SK-N-SH (cell line): Measurements from ENCODE around the gene UMODL1. TPM values are rescaled to one million over a fixed set of nuclear protein-coding genes. Genes with fewer than 3 reads are reported as not detected.

ENCODE experiments used
- CTCF ChIA-PET: fragments of 300-600, 350-600 bp; formaldehyde crosslinking; extraction: SDS; loops from one replicate; lab custom pipeline; 2021; lab: Yijun Ruan, JAX
- POLR2A ChIA-PET: fragments of 350-600 bp; sonication (Branson Sonifier 250); formaldehyde crosslinking; extraction: SDS; loops from one replicate; lab custom pipeline; 2020; ENCODE audit warnings: antibody characterized with exemption, inconsistent platforms; lab: Yijun Ruan, JAX
- DNase-seq: peaks from one replicate; pipeline ENCODE4 v3.0.0; 2012
- H2AFZ ChIP-seq: fragments of 200-600 bp; sonication (generic); 2 replicates; pipeline ENCODE4 v1.8.1; 2016; ENCODE audit warnings: antibody characterized with exemption, mild to moderate bottlenecking, low read depth
- H3F3A ChIP-seq: fragments of 200-600 bp; sonication (generic); replicated peaks from 2 replicates; pipeline ENCODE3; 2016; ENCODE audit warnings: antibody characterized with exemption, mild to moderate bottlenecking; ENCODE audit not compliant: insufficient read depth
- H3K27ac ChIP-seq, 2 experiments: fragments of 200-500 bp in 1 of 2; fragments of 200-600 bp in 1 of 2; sonication (Bioruptor generic) in 1 of 2; sonication (generic), shearing (Covaris generic) in 1 of 2; 2 replicates each; pipeline versions ENCODE4 v1.5.1 to v1.6.1; 2014 to 2016; ENCODE audit warnings: low read depth in 2 of 2, inconsistent platforms in 1 of 2, low read length in 1 of 2, mild to moderate bottlenecking in 1 of 2, mixed read lengths in 1 of 2
- H3K27me3 ChIP-seq: fragments of 200-600 bp; sonication (generic), shearing (Covaris generic); 2 replicates; pipeline ENCODE4 v1.6.1; 2016; ENCODE audit warnings: mixed run types; ENCODE audit not compliant: insufficient read depth
- H3K36me3 ChIP-seq, 2 experiments: fragments of 200-500 bp in 1 of 2; fragments of 200-600 bp in 1 of 2; sonication (Bioruptor generic) in 1 of 2; sonication (generic) in 1 of 2; replicated peaks in 1 of 2; 2 replicates each; pipeline versions ENCODE3 to v1.5.1; 2014 to 2016; ENCODE audit warnings: low read length in 1 of 2, mild to moderate bottlenecking in 1 of 2; ENCODE audit not compliant: insufficient read depth in 2 of 2, control insufficient read depth in 1 of 2
- H3K4me1 ChIP-seq, 2 experiments: fragments of 200-500 bp in 1 of 2; fragments of 200-600 bp in 1 of 2; sonication (Bioruptor generic) in 1 of 2; sonication (generic), shearing (Covaris generic) in 1 of 2; 2 replicates each; pipeline versions ENCODE4 v1.5.1 to v1.6.1; 2014 to 2016; ENCODE audit warnings: low read depth in 1 of 2, low read length in 1 of 2, mixed run types in 1 of 2; ENCODE audit not compliant: insufficient read depth in 2 of 2, control insufficient read depth in 1 of 2
- H3K4me2 ChIP-seq: fragments of 200-600 bp; sonication (generic), shearing (Covaris generic); 2 replicates; pipeline ENCODE4 v1.6.1; 2017; ENCODE audit warnings: mixed run types
- H3K4me3 ChIP-seq, 2 experiments: fragments of 200-500 bp in 1 of 2; fragments of 200-600 bp in 1 of 2; sonication (Bioruptor generic) in 1 of 2; sonication (generic), shearing (Covaris generic) in 1 of 2; 2 replicates each; pipeline versions ENCODE4 v1.5.1 to v1.8.1; 2014 to 2016; ENCODE audit warnings: low read depth in 2 of 2, inconsistent platforms in 1 of 2, low read length in 1 of 2, mild to moderate bottlenecking in 1 of 2, mixed read lengths in 1 of 2, moderate library complexity in 1 of 2
- H3K79me2 ChIP-seq: fragments of 200-600 bp; sonication (generic); 2 replicates; pipeline ENCODE4 v1.8.1; 2017; ENCODE audit warnings: mild to moderate bottlenecking; ENCODE audit not compliant: insufficient read depth
- H3K9ac ChIP-seq: fragments of 200-600 bp; sonication (generic); 2 replicates; pipeline ENCODE4 v1.6.1; 2017; ENCODE audit warnings: mixed run types
- H3K9me2 ChIP-seq: fragments of 200-600 bp; sonication (generic); 2 replicates; pipeline ENCODE4 v1.6.1; 2017; ENCODE audit warnings: mixed run types
- H3K9me3 ChIP-seq: fragments of 200-600 bp; sonication (generic); 2 replicates; pipeline ENCODE4 v1.6.1; 2017; ENCODE audit warnings: mixed run types, mild to moderate bottlenecking, moderate library complexity
- H4K20me1 ChIP-seq: fragments of 200-600 bp; sonication (generic); 2 replicates; pipeline ENCODE4 v1.6.1; 2017; ENCODE audit warnings: mild to moderate bottlenecking, mixed run types; ENCODE audit not compliant: insufficient read depth
- CHD2 ChIP-seq: fragments of 150-350 bp; IDR thresholded peaks from 2 replicates; pipeline ENCODE4 v1.6.1; 2018; ENCODE audit warnings: low read length; ENCODE audit not compliant: partially characterized antibody
- EP300 ChIP-seq, 2 experiments: IDR thresholded peaks; 2 replicates each; pipeline versions ENCODE4 v1.4.0 to v1.6.1; 2012; ENCODE audit warnings: borderline replicate concordance in 1 of 2, low read depth in 1 of 2, low read length in 1 of 2
- FOXJ3 ChIP-seq: sonication (generic); formaldehyde crosslinking; IDR thresholded peaks from 2 replicates; pipeline ENCODE4 v1.5.1; 2020; ENCODE audit warnings: mild to moderate bottlenecking, missing genetic modification reagents
- FOXM1 ChIP-seq: IDR thresholded peaks from 2 replicates; pipeline ENCODE4 v1.4.0; 2012; ENCODE audit warnings: low read depth, mild to moderate bottlenecking
- GABPA ChIP-seq: IDR thresholded peaks from 2 replicates; pipeline ENCODE4 v1.4.0; 2012; ENCODE audit warnings: low read depth, mild to moderate bottlenecking
- IRF3 ChIP-seq: fragments of 150-350 bp; IDR thresholded peaks from 2 replicates; pipeline ENCODE4 v1.6.1; 2016; ENCODE audit warnings: mild to moderate bottlenecking, low read depth, low read length
- NRF1 ChIP-seq: IDR thresholded peaks from 2 replicates; pipeline ENCODE4 v1.6.1; 2012; ENCODE audit warnings: low read depth, mild to moderate bottlenecking, low read length
- POLR2AphosphoS5 ChIP-seq: IDR thresholded peaks from 2 replicates; pipeline ENCODE4 v1.6.1; 2012; ENCODE audit warnings: low read depth, low read length
- RAD21 ChIP-seq: IDR thresholded peaks from 2 replicates; pipeline ENCODE4 v1.6.1; 2012; ENCODE audit warnings: mild to moderate bottlenecking, low read length
- RCOR1 ChIP-seq: fragments of 150-350 bp; IDR thresholded peaks from 2 replicates; pipeline ENCODE4 v1.6.1; 2017; ENCODE audit warnings: antibody characterized with exemption, low read length
- RXRA ChIP-seq: IDR thresholded peaks from 2 replicates; pipeline ENCODE4 v1.4.0; 2012; ENCODE audit warnings: low read depth, mild to moderate bottlenecking, borderline replicate concordance
- SIN3A ChIP-seq: IDR thresholded peaks from 2 replicates; pipeline ENCODE4 v1.6.1; 2012; ENCODE audit warnings: low read depth, mild to moderate bottlenecking, low read length, moderate library complexity, borderline replicate concordance
- TAF1 ChIP-seq: IDR thresholded peaks from 2 replicates; pipeline ENCODE4 v1.6.1; 2012; ENCODE audit warnings: low read depth, mild to moderate bottlenecking, low read length, moderate library complexity, borderline replicate concordance
- YY1 ChIP-seq: IDR thresholded peaks from 2 replicates; pipeline ENCODE4 v1.4.0; 2012; ENCODE audit warnings: low read depth, mild to moderate bottlenecking
- ZBTB33 ChIP-seq: IDR thresholded peaks from 2 replicates; pipeline ENCODE4 v1.4.0; 2012; ENCODE audit warnings: low read depth, borderline replicate concordance
- WGBS: methylation state at CpG from one replicate; pipeline ENCODE4 v1.1.6; 2017; ENCODE audit warnings: low lambda C conversion rate; 5-methylcytosine and 5-hydroxymethylcytosine counted together
- polyA plus RNA-seq, 3 experiments: library from polyadenylated mRNA; depleted of rRNA; stranded (reverse); fragments of >200 nt; gene quantifications; 2 replicates each; pipeline ENCODE4 v1.2.3, GENCODE V29; 2012

The UMODL1 gene
- polyA plus RNA-seq, 1 of the 3 experiments (the other 2 are of a cell fraction) = not detected

- Histone ChIP-seq H3K27ac (no peak overlapping the region), H3K36me3 (no peaks in the 10 kb centered on the region), H4K20me1 (no peaks in the 10 kb centered on the region), H2AFZ (no peak overlapping the region), H3K9ac (no peak overlapping the region), H3K9me2 (no peaks in the 10 kb centered on the region), H3K27me3 (0 out of 2 replicates have a peak, but pooled peaks cover 5% of the 10 kb centered on the region), H3K4me2 (no peak overlapping the region), H3K79me2 (no peaks in the 10 kb centered on the region), H3K9me3 (no peaks in the 10 kb centered on the region), H3K4me1 (peaks cover 0 to 18% of the 10 kb centered on the region in 2 experiments; a peak in 1 of 4 replicates), H3K4me3 (no peak overlapping the region), H3F3A (no peaks in the 10 kb centered on the region)
- ChIA-PET POLR2A (no interaction called here), CTCF (no interaction called here)
- TF ChIP-seq CHD2 (no peak), NRF1 (no peak)
- peak; percentile 6 for DNase-seq
- 70% methylated on average over 18 of the region's 21 CpGs for WGBS
Measured at GRCh38 chr21:42149656-42150473, 78.7 kb downstream of the UMODL1 start.

DNA sequence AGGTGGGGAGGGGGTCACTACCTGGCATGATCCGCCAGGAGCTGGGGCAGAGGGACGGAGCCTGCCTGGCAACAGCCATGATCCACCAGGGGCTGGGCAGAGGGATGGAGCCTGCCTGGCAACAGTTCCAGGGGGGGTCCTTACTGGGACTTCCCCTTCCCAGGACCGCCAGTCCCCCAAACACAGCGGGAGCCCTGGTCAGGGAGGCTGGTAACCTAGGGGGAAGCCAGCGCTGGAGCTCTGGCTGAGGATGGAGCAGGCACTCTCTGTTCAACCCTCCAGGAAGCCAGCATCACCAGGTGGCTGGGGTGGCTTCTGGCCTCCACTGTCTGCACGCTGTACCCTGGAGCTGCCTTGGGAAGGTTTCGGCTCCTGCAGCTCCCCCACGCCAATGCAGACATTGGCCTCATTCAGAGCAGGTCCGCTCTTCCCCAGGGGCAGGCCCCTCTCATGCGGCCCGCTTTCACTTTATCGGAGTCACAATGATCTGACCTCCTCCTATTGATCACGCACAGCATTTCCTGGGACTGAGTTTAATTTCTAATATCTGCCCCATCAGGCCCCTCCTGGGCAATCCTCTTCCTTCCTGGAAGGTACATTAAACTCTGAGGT, 79.5 kb downstream of the UMODL1 start:
- Histone ChIP-seq H3K9me3 (no peaks in the 10 kb centered on the region), H3K9ac (no peak overlapping the region), H3K79me2 (no peaks in the 10 kb centered on the region), H3K9me2 (no peaks in the 10 kb centered on the region), H2AFZ (no peak overlapping the region), H3K4me3 (no peak overlapping the region), H3K4me2 (no peak overlapping the region), H3K36me3 (no peaks in the 10 kb centered on the region), H3K27me3 (0 out of 2 replicates have a peak, but pooled peaks cover 5% of the 10 kb centered on the region), H4K20me1 (no peaks in the 10 kb centered on the region), H3K27ac (no peak overlapping the region), H3F3A (no peaks in the 10 kb centered on the region), H3K4me1 (peaks cover 0 to 18% of the 10 kb centered on the region in 2 experiments; a peak in 1 of 4 replicates)
- ChIA-PET POLR2A (no interaction called here), CTCF (no interaction called here)
- TF ChIP-seq FOXM1 (no peak), RAD21 (no peak), RXRA (no peak)
- WGBS = 80% methylated on average over 6 of the region's 13 CpGs
- DNase-seq = no peak

DNA sequence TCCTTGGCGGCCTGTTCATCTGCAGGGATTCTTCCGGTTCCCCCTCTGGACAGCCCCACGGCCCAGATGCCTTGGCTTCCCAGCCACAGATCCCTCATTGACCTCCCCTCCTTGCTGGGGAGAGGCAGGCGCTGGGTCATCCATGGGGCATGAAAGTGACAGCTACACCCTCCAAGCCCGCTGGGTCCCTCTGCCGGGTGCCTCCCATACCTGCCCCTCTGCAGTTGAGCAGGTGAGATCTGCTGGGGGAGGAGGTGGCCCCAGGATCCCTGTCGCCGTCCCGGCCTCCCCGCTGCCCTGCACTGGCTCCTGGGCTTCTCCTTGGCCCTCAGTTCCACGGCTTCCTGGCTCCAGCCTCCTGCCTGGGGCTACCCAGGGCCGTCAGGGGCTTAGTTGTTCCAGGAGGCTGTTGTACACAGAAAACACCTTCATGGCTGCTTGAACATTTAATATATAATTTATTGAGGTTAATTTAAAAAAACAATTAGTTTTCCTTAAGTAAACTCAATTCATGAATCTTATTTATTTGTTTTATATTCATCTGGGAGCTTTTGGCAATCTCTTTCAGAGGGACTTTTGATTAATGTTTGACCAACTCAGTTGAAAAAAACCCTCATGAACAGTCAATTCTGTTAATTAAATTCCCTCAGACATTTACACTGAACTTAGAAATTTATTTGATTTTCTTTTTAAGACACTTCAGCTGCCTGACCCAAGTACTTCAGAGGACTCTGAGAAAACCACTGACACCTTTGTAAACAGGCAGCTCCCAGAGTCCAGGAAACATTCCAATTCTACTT, 80.2 kb downstream of the UMODL1 start:
- Histone ChIP-seq H2AFZ (no peak overlapping the region), H3K79me2 (no peaks in the 10 kb centered on the region), H3K4me1 (peaks cover 0 to 13% of the 10 kb centered on the region in 2 experiments; a peak in 1 of 4 replicates), H3K36me3 (no peaks in the 10 kb centered on the region), H3K9me3 (no peaks in the 10 kb centered on the region), H3K27me3 (0 out of 2 replicates have a peak, but pooled peaks cover 5% of the 10 kb centered on the region), H3K4me2 (no peak overlapping the region), H3K27ac (no peak overlapping the region), H3K4me3 (no peak overlapping the region), H3F3A (no peaks in the 10 kb centered on the region), H4K20me1 (no peaks in the 10 kb centered on the region), H3K9ac (no peak overlapping the region), H3K9me2 (no peaks in the 10 kb centered on the region)
- WGBS = 40% methylated on average over 4 of the region's 12 CpGs
- DNase-seq = no peak
- ChIA-PET CTCF (interaction anchor here (1.2 to 1.4 kb wide), 2 partner anchors 309 to 442 kb away, joined by 3 to 5 read pairs; no protein-coding TSS in a partner anchor), POLR2A (interaction anchor here (1.1 kb wide), 1 partner anchor 68 kb away, joined by 4 read pairs; the partner anchor contains the start of gene ABCG1)
- no peak for TF ChIP-seq ZBTB33
- TF ChIP-seq POLR2AphosphoS5 = no peak
- TF ChIP-seq RAD21 = no peak
- TF ChIP-seq GABPA = no peak
- no peak for TF ChIP-seq FOXM1
- TF ChIP-seq IRF3 = no peak
- TF ChIP-seq SIN3A = no peak
- no peak for TF ChIP-seq FOXJ3 (CRISPR knock-in tag)
- no peak for TF ChIP-seq TAF1
- TF ChIP-seq RCOR1 = no peak
- TF ChIP-seq EP300 (IDR thresholded peaks at IDR 0.05; ENCODE audit: borderline replicate concordance in 1 of 2, low read depth in 1 of 2, low read length in 1 of 2) = no peak
- TF ChIP-seq YY1 = no peak
- TF ChIP-seq RXRA = no peak
- no peak for TF ChIP-seq NRF1
